Fibroblast of peridontal ligament (primary cell): ENCODE results near the gene GPR83.
A peak's percentile ranks its signal among the peaks of the same experiment; 100 is the strongest.
"Not testable (repeated sequence)": the region's sequence is repeated elsewhere in the genome, so short reads cannot be mapped to it uniquely, and the experiment has no call there.

Source experiments
- DNase-seq: peaks from one replicate; pipeline ENCODE4 v3.0.0-alpha.2; 2010; ENCODE audit errors: extremely low read depth

Gene GPR83

DNA sequence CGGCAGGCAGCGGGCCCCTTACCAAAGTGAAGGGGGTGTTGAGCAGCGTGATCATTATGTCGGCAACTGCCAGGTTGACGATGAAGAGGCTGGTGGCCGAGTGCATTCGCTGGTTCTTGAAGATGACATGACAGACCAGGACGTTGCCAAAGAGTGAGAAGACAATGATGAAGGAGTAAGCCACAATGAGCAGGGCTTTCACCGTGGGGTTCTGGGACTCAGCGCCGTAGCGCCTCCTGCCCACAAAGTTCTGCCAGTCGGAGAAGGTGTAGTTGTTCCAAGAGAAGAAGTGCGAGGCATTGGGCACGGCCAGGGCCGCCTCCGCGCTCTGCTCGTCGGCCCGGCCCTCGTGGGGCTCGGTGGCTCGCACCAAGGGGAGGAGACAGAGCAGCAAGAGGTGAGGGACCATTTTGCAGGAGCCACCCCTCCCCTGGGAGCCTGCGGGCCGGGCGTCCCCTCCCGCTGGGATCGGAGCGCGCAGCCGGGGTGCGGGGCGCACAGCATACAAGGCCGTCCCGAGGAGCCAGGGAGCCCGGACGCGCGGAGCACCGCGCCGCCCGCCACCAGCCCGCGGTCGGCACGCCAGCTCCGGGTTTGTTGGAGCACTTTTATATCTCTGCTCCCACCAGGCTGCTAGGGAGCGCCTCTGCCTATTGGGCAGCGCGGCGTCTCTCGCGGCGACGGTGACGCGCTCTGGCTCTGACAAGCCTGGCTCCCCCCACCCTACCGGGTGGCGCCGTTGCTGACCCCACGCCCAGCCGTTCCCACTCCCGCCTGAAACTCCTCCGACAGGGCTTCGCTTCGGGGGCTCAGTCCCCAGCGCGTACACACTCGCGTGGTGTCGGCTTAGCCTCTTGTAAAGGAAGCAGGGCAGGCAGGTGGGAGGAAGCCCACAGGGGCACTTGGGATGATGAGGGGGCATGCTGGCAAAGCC lies at the start of gene GPR83:
TSS of gene GPR83 (minus strand) at position 581 of the 934 bp plus-strand sequence. CDS start at position 409, 172 bp downstream.
- DNase-seq = no peak

DNA sequence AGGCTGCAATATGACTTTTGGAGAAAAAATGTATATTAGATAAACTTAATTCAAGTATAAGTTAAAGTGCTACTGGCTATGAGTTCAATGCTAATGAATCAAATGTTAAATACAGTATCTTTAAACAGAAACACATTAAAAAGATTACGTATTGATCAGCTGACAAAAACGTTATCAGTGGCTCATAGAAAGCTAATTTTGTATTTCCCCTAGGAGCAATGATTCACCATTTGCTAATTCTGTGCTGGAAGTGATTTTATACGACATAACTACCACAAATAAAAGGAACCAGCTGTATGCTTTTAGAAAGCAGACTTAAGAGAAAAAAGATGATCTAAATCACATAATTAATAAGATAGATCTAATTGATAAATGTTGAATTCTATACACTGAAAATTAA lies 48.8 kb upstream of the GPR83 start:
- peak; percentile 68 for DNase-seq

DNA sequence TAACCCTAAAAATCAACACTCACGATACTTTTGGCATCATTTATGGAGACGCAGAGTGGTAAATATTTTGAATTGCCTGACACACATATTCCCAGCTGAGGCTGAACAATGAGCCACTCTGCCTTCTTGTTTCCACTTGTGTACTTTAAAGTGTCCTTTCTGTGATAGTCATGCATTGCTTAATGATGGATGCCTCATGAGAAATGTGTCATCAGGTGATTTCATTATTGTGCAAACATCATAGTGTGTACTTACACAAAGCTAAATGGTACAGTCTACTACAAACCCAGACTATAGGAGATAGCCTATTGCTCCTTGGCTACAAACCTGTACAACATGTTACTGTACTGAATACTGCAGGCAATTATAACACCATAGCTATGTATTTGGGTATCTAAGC lies 48.2 kb upstream of the GPR83 start:
- DNase-seq = peak; percentile 64

DNA sequence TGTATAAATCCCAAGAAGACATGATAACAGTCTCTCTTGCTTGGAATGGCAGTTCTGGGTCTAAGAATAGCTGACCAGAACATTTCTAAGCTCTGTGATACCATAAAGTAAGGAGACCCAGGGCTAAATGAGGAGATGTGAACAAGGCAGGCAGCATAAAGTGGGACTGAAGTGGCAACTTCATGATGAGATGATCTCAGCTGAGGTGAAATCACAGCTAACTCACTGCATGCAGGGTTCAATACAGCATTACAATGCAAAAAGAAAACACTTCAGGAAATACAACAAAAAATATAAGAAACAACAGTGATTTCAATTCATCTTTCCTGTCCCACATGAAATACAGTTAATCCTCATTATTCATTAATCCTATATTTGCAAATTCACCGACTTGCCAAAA lies 47.8 kb upstream of the GPR83 start:
- DNase-seq = peak; percentile 7

DNA sequence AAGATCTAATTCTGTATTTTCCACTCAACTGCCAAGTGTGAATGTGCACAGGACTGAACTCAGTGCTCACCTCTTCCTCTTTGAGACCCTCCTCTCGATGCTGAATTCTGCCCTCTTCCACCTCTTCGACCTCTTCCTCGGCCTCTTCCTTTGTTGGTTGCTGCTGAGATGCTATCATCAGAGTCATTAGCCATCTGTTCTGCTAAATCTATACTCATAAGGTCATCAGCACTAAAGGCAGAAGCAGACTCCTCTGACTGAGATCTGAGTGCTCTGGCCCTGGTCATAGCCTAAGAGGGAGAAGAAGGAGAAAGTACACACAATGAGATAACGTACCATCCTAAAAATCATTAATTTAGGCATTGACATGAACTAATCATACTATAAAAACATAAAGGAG lies 45.9 kb upstream of the GPR83 start:
- no peak for DNase-seq

DNA sequence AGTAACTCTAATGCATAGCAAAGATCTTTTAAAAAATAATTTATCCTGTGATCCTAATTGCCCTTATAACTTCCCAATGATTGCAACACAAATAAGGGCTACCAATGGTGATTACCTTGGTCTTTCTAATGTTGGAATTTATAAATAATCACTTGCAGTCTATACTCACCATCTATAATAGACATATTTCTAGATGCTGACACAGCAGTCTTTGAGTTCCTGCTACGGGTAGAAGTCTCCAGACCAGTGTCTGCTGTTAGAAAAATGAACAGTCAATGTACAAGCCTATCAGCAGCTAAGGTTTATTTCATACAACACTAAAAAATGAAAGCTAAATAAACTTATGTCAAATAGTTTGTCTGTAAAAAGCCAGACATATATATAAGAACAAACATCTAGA lies 44.4 kb upstream of the GPR83 start:
- no peak for DNase-seq

DNA sequence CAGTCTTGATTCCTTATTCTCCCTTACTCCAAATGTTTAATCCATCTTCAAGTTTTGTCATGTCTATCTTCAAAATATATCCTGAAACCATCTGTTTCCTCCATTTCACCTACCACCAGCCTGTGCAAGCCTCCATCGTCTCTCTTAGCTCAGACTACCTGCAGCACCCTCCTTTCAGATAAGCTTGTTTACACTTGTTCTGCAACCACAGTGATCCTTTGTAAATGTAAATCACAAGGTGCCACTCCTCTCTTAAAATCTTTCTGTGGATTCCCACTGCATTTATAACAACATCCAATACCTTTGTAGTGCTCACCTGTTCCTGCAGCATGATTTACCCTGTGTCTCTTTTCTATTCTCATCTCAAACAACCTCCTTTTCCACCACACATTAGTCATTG lies 31.8 kb upstream of the GPR83 start:
- DNase-seq = no peak

DNA sequence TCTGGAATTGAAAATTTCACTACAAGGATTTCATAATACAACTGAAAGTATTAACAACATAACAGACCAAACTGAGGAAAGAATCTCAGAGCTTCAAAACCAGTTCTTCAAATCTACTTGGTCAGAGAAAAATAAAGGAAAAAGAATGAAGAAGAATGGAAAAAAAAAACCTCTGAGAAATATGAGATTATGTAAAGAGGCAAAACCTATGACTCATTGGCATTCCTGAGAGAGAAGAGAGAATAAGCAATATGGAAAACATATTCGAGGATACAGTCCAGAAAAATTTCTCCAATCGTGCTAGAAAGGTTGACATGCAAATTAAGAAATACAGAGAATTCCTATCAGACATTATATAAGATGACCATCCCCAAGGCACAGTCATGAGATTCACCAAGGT lies 23.4 kb upstream of the GPR83 start:
- DNase-seq = peak; percentile 55

DNA sequence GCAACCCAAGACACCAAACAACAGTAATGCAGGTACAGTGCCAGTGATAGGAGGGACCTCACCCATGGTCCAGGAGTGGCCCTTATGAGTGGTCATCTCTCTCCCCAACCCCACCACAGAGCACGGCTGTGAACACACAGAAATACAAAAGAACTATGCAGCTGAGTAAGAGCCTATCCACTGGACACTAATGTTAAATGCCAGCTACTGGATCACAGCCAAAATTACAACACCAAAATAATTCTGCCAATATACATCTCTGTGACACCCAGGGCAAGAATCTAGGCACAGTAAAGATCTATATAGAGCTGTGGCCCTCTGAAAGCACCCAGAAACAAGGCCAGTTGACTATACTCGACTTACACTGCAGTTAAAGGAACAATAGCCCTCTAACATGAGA lies 22.8 kb upstream of the GPR83 start:
- DNase-seq = peak; percentile 15

DNA sequence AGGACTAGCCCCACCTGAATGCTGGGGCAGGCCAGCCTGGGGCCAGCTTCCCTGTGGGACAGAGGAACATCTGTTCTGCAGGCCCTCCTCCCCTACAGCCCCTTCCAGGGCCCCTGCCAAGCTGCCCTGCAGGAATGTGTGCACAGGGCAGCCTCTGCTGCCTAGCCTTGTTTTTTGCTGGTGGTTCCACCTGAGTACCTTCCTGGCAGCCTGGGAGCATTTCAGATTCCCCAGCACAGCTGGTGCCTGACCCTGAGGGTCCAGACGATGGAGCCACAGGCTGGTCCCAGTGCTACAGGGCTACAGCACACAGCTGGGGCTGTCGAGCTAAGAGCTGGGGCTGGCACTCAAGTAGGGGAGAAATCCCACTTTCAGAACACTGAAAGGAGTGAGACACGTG lies 22.3 kb upstream of the GPR83 start:
- no peak for DNase-seq

DNA sequence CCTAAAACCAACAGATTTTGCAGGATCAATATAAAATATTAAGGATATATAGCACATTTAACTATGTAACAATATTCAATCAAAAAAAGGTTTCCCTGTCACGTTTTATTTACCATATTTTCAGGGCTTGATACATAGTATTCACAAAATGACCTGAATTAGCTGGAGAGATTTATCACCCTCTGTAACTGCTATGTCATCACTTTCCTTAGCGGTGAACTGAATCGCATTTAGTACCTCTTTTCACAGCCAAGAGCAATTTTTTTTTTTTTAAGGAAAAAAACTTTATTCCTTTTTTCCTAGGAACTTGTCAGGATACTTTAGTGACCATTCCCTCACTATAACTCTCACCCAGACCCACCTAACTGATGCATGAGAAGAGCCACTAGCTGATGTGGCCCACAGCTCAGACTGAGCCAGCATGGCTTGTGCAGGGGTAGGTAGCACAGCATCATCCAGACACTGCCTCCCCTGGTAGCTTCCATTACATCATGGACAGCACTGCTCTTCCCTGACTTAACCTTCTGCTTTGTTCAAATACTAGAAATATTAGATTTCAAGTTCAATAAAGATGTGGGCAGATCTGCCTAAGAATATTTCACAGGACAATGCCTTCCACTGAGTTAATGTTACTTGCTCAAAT lies 17.0 kb upstream of the GPR83 start:
- DNase-seq = no peak

DNA sequence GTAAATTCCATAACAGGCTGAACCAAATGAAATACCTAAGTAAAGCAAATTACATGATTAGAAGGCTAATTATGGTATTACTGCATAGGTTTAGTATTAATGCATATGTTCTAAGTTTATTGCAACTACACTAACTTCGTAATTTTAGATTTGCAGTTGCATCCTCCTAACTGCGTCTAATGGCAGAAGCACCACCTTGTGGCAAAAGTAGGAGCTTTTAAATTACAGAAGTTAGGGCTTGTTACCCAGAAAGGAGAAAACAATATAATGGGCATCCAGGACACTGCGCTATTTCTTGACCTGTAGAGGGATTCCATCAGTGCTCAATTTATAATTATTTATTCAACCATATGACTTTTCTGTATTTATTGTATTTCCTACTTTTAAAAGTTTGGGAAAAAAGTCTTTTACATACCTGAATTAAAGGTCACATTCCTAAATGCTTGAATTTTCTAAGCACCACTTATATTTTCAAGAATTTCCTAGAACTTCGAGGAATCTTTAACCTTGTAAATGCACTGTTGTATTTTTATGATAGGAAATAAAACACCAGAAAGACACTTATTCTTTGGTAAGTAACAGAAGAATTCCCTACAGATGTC lies 16.3 kb upstream of the GPR83 start:
- DNase-seq = peak; percentile 76

DNA sequence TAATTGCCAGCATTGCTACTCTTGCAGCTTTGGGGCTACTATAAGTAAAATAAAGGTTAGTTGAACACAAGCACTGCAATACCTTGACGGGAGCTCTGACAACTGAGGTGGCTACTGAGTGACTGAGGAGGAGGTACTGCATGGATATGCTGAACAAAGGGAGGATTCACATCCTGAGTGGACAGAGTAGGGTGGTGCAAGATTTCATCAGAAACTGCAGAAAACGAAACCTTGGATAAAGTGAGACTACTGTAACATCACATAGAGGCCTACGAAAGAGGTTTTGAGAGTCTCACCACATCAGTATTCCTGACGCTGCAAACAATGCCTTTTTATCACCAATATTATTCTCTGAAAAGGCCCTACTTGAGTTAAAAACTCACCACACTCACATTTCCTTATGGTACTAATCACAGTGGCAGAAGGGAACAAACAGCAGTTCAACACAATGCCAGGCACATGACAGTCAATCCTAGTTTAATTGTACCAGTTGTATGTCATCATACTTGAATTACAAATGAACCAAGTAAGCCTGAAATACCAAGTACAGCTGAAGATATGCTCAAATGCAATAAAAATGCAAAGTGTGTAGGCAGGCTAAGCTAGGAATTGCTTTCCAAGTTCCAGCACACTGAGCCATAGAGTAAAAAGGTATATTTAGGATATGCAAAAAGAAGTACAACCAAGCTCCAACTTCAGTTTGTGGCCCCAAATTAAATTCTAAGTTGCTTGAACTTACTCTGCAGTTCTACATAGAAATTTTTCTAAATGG lies 4.0 kb upstream of the GPR83 start:
- no peak for DNase-seq

DNA sequence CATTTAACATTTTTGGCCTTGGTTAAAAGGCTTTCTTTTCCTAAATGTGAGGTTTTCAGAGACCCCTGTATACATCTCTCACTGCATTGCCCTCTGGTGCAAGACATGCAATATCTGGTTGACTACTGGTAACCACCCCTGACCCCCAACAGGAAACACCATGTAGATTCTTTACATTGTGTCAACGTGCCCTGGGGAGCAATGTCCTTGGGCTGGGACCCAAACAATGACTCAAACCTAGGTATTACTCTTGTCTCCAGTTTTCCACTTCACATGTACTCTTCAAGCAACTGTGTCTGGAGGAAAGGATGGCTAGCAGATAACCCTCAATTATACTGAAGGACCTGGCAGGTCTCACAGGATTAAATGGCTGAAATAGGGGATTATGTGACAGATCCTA lies 1.1 kb upstream of the GPR83 start:
- DNase-seq = no peak

DNA sequence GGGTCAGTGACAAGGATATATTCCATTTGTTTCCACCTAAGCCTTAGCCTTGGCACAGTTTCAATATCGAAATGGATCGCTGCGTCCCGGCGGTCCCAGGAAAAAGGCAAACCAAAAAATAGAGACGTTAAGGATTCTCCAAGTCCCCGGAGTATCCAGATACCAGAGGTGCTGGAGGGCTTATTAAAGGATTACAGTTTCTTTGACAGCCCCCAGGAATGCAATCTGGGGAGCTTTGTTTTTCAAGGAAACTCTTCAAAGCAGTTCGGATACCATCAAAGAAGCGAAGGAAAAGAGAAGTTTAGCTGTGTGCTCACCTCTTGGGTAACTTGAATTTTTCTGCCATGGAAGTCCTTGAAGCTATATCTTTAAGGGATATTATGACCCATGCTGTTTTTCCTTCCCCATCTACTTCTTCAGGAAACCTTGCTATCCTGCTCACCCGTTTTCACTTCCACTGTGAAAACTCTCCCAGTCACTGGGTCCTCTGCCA lies 600 bp upstream of the GPR83 start:
- DNase-seq = no peak

DNA sequence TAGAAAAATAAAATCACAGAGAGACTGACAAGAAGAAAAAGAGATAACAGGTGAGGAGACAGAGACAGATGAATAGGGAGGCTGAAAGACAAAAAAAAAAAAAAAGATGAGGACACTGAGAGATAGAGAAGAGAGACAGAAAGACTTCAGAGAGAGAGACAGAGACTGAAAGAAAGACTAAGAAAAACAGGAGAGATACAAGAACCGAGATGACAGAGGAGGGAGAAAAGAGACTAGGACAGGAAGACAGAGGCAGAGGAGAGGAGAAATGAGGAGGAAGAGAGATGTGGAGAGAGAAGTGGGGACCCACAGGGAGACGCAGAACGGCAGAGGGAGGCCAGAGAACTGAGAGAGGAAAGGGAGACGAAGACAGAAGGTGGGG lies 771 bp downstream of the GPR83 start:
- no peak for DNase-seq

DNA sequence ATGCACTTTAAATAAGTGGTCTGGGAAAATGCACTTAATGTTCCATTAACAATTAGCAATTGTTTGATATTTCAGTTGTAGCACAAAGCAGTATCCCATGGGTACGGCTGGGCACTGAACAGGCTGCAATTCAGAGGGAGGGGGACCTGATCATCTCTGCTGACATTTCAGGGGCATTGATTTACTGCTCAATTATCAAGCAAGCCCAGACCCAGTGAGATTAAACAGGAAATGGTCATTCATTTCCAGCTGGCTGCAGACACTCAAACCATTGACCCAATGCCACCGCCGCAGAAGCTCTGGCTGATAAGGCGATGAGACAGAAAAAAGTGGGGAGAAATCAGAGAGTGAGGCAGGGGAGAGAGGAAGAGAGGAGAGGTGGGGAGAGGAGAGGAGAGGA lies 1.2 kb downstream of the GPR83 start:
- DNase-seq = no peak

DNA sequence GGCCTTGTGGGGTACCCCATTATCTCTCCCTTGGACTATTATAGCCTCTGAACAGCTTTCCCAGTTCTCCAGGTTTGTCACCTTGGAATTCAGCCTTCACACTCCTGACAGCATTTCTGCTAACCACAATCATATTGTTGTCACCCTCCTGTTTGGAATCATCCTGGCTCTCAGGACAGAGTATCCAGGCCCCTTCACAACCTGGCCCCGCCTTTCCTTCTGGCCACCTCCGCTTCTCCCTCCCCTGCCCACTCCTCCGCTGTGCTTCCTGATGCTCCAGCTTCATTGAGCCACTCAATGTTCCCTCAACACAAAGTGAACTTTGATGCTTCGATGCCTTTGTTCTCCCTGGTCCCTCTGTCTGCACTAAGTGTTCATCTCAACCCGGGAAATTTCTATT lies 3.1 kb downstream of the GPR83 start:
- DNase-seq = no peak

DNA sequence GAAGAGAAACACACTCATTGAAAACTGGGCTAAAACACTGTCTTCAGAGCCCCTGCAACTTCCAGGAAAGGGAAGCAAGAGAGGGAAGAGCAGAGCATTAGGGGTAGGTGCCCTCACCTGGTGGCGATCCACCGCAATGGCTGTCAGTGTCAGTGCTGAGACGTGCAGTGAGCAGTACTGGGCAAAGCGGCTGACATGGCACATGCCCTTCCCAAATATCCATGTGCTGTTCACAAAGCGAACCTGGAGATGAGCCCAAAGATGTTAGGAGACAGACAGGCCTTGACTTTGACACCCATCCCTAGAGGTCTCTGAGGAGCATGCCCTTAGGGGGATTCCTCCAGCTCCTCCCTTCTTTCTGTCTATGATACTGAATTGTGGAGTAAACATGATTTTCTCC lies 4.9 kb downstream of the GPR83 start:
- no peak for DNase-seq

DNA sequence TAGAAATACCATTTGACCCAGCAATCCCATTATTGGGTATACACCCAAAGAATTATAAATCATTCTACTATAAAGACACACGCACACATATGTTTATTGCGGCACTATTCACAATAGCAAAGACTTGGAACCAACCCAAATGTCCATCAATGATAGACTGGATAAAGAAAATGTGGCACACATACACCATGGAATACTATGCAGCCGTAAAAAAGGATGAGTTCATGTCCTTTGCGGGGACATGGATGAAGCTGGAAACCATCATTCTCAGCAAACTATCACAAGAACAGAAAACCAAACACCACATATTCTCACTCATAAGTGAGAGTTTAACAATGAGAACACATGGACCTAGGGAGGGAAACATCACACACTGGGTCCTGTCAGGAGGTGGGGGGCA lies 9.3 kb downstream of the GPR83 start:
- not testable (repeated sequence) for DNase-seq

DNA sequence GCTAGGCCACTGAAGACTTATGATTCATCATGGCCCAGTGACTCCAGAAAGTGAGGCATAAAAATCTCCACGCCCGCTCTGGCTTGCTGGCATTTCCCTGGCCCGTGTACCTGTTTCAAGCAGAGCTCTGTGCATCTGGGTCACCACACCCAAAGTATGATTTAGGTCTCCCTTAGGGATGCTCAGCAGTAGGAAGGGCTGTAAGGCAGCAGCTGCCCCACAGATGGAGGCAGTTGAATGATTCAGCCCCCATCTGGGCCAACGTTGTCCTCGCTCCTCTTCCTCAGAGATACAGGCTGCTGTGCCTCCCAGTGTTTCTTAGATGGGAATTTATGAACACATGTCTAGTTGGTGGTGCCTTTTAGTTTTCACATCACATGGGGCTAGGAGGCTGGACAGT lies 21.6 kb downstream of the GPR83 start:
- no peak for DNase-seq

DNA sequence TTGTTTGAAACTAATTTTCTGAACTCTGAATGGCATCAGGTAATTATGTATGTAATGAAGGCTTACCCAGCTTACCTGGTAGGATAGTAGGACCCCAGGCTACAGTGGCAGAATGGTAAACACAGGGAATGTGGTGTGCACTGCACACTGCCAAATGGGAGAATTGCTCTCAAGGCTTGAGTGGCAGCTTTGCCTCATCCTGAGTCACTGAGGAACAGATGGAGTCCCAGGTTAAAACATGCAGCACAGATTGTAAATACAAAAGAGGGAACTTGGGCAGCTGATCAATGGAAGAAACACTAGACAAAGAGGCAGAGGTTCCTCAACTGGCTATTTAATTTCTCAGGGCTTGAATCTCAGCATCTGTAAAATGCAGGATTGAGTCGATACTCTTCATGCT lies 24.4 kb downstream of the GPR83 start:
- no peak for DNase-seq
